Liver (tissue), 9 donors: ENCODE results near the gene PITPNB. TPM values are rescaled to one million over a fixed set of nuclear protein-coding genes. Genes with fewer than 3 reads are reported as not detected.
A peak's percentile ranks its signal among the peaks of the same experiment; 100 is the strongest.

Source experiments
- DNase-seq: peaks from one replicate; pipeline ENCODE4 v3.0.0-alpha.2; 2017; ENCODE audit warnings: low spot score
- H3K27ac ChIP-seq, 2 donors: one replicate each; pipeline ENCODE4 v1.7.0; 2013; ENCODE audit warnings: inconsistent platforms in 2 of 2, low read length in 2 of 2, control low read depth in 1 of 2, low read depth in 1 of 2, mild to moderate bottlenecking in 1 of 2
- H3K27me3 ChIP-seq, 4 donors: one replicate each; pipeline versions ENCODE4 v1.6.1 to v1.7.0; 2013; ENCODE audit warnings: low read length in 3 of 4, inconsistent platforms in 1 of 4, mild to moderate bottlenecking in 1 of 4, moderate library complexity in 1 of 4; ENCODE audit not compliant: control insufficient read depth in 4 of 4, insufficient read depth in 4 of 4
- H3K36me3 ChIP-seq, 4 donors: one replicate each; pipeline versions ENCODE4 v1.6.1 to v1.7.0; 2013; ENCODE audit warnings: low read length in 3 of 4, mild to moderate bottlenecking in 3 of 4, low read depth in 1 of 4, moderate library complexity in 1 of 4; ENCODE audit not compliant: control insufficient read depth in 4 of 4, insufficient read depth in 3 of 4
- H3K4me1 ChIP-seq, 4 donors: one replicate each; pipeline versions ENCODE4 v1.6.1 to v1.7.0; 2013; ENCODE audit warnings: low read length in 3 of 4, mild to moderate bottlenecking in 3 of 4, moderate library complexity in 1 of 4; ENCODE audit not compliant: control insufficient read depth in 4 of 4, insufficient read depth in 4 of 4
- H3K4me3 ChIP-seq, 3 donors: one replicate each; pipeline versions ENCODE4 v1.6.1 to v1.7.0; 2013; ENCODE audit warnings: low read length in 3 of 3, control low read depth in 1 of 3, low read depth in 1 of 3, mild to moderate bottlenecking in 1 of 3
- H3K9ac ChIP-seq, 2 donors: one replicate each; pipeline ENCODE4 v1.7.0; 2013; ENCODE audit warnings: low read length in 2 of 2, mild to moderate bottlenecking in 2 of 2, moderate library complexity in 2 of 2, control low read depth in 1 of 2, low read depth in 1 of 2
- H3K9me3 ChIP-seq, 4 donors: one replicate each; pipeline versions ENCODE4 v1.6.1 to v1.7.0; 2013; ENCODE audit warnings: low read length in 3 of 4; ENCODE audit not compliant: control insufficient read depth in 4 of 4
- EGR1 ChIP-seq, 2 donors: IDR thresholded peaks; 2 replicates each; pipeline ENCODE4 v1.6.1; 2016 to 2018; ENCODE audit warnings: antibody characterized with exemption in 2 of 2, low read depth in 2 of 2
- FOXA2 ChIP-seq: IDR thresholded peaks from 2 replicates; pipeline ENCODE4 v1.6.1; 2016; ENCODE audit warnings: antibody characterized with exemption
- GABPA ChIP-seq, 2 donors: IDR thresholded peaks in 1 of 2; conservative IDR thresholded peaks in 1 of 2; 2 replicates each; pipeline ENCODE4 v1.6.1; 2016; ENCODE audit warnings: antibody characterized with exemption in 2 of 2, mild to moderate bottlenecking in 1 of 2, moderate library complexity in 1 of 2
- HNF4A ChIP-seq, 2 donors: conservative IDR thresholded peaks; 2 replicates each; pipeline ENCODE4 v1.6.1; 2016; ENCODE audit warnings: antibody characterized with exemption in 2 of 2, mild to moderate bottlenecking in 2 of 2
- JUND ChIP-seq, 2 donors: IDR thresholded peaks; 2 replicates each; pipeline ENCODE4 v1.6.1; 2016; ENCODE audit warnings: antibody characterized with exemption in 2 of 2
- NR2F2 ChIP-seq: IDR thresholded peaks from 2 replicates; pipeline ENCODE4 v1.6.1; 2016; ENCODE audit warnings: antibody characterized with exemption
- RAD21 ChIP-seq, 2 donors: IDR thresholded peaks; 2 replicates each; pipeline ENCODE4 v1.6.1; 2016; ENCODE audit warnings: antibody characterized with exemption in 2 of 2, mild to moderate bottlenecking in 2 of 2
- SP1 ChIP-seq: IDR thresholded peaks from 2 replicates; pipeline ENCODE4 v1.6.1; 2018; ENCODE audit warnings: antibody characterized with exemption, mild to moderate bottlenecking
- TAF1 ChIP-seq: conservative IDR thresholded peaks from 2 replicates; pipeline ENCODE4 v1.6.1; 2016; ENCODE audit warnings: antibody characterized with exemption, mild to moderate bottlenecking
- YY1 ChIP-seq: IDR thresholded peaks from 2 replicates; pipeline ENCODE4 v1.6.1; 2016; ENCODE audit warnings: antibody characterized with exemption, mild to moderate bottlenecking
- ZBTB33 ChIP-seq: IDR thresholded peaks from 2 replicates; pipeline ENCODE4 v1.6.1; 2016; ENCODE audit warnings: antibody characterized with exemption
- WGBS: extraction: QIAGEN DNeasy Blood & Tissue Kit; methylation state at CpG from one replicate; pipeline ENCODE4 v1.1.7; 2013; 5-methylcytosine and 5-hydroxymethylcytosine counted together
- polyA plus RNA-seq, 2 donors: library from polyadenylated mRNA; stranded (reverse) in 1 of 2; unstranded in 1 of 2; fragments of 200-250 nt in 1 of 2; fragments of >200 nt in 1 of 2; fragmentation: Nextera tagmentation in 1 of 2; extraction: Ambion mirVana in 1 of 2; gene quantifications; one replicate each; pipeline versions ENCODE4 v1.2.1 to v1.2.3, GENCODE V29; 2013 to 2015
- total RNA-seq, 2 donors: library from RNA; depleted of rRNA; stranded (reverse); fragments of >200 nt; gene quantifications; one replicate each; pipeline ENCODE4 v1.2.3, GENCODE V29; 2014
- TF ChIP-seq, protein P1 (sequence below): IDR thresholded peaks from 2 replicates; pipeline ENCODE4 v1.6.1; 2016; ENCODE audit warnings: antibody characterized with exemption, mild to moderate bottlenecking
- TF ChIP-seq, protein P2 (sequence below): IDR thresholded peaks from 2 replicates; pipeline ENCODE4 v1.6.1; 2016; ENCODE audit warnings: antibody characterized with exemption
- TF ChIP-seq, protein P3 (sequence below): fragments of 150-350 bp; IDR thresholded peaks from 2 replicates; pipeline ENCODE4 v1.5.1; 2017; ENCODE audit warnings: improper control_type of control experiment, low read depth, low read length; ENCODE audit not compliant: missing input control
- donor health status: healthy.
- donor health status: healthy.
- donor health status: healthy.
- donor health status: healthy.
- donor health status: healthy.

PITPNB gene
- total and polyA plus RNA-seq, 4 donors = 18.4 to 57.4 (median 34.4) TPM

DNA sequence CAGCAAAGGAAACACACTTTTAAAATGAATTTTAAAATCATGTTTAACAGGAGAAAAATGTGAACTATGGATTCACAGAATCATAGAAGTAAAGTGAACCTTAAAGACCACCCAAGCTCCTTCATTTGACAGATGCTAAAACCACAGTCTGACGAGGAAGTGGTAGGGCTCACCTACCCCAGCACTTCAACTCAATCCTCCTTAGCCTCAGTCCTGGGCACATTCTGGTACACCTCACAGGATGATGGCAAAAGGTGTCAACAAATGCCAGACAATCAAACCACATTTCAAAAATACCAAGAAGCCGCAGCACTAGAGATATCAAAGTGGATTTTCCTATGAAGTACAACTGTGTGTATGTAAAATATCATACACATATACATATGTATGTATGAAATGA is 43.1 kb downstream of the PITPNB start:
- no peak for TF ChIP-seq ZBTB33
- Histone ChIP-seq H3K9me3 (no peaks in the 10 kb centered on the region), H3K4me1 (peaks cover 4 to 52% (median 41%) of the 10 kb centered on the region in 4 donors), H3K36me3 (peaks cover 0 to 5% (median 4%) of the 10 kb centered on the region in 4 donors), H3K9ac (no peak overlapping the region), H3K27me3 (no peaks in the 10 kb centered on the region), H3K4me3 (no peak overlapping the region), H3K27ac (no peak overlapping the region)
- 91% methylated on average over 2 of the region's 2 CpGs for WGBS
- no peak for DNase-seq

GRCh38 chr22:27874764-27875163 is 44.3 kb downstream of the PITPNB start:
- no peaks in the 10 kb centered on the region for H3K27me3 ChIP-seq
- H3K9ac ChIP-seq = no peak overlapping the region
- no peak for DNase-seq
- peaks cover 0 to 5% (median 4%) of the 10 kb centered on the region in 4 donors for H3K36me3 ChIP-seq
- H3K4me3 ChIP-seq = no peak overlapping the region
- no peaks in the 10 kb centered on the region for H3K9me3 ChIP-seq
- peak overlapping the region in 1 of 2 donors; percentile 13 for H3K27ac ChIP-seq
- TF ChIP-seq TAF1 = no peak
- TF ChIP-seq GABPA (IDR thresholded peaks at IDR 0.05 in 1 of 2, conservative IDR thresholded peaks at IDR 0.05 in 1 of 2) = no peak
- TF ChIP-seq NR2F2 = no peak
- TF ChIP-seq, protein P1, sequence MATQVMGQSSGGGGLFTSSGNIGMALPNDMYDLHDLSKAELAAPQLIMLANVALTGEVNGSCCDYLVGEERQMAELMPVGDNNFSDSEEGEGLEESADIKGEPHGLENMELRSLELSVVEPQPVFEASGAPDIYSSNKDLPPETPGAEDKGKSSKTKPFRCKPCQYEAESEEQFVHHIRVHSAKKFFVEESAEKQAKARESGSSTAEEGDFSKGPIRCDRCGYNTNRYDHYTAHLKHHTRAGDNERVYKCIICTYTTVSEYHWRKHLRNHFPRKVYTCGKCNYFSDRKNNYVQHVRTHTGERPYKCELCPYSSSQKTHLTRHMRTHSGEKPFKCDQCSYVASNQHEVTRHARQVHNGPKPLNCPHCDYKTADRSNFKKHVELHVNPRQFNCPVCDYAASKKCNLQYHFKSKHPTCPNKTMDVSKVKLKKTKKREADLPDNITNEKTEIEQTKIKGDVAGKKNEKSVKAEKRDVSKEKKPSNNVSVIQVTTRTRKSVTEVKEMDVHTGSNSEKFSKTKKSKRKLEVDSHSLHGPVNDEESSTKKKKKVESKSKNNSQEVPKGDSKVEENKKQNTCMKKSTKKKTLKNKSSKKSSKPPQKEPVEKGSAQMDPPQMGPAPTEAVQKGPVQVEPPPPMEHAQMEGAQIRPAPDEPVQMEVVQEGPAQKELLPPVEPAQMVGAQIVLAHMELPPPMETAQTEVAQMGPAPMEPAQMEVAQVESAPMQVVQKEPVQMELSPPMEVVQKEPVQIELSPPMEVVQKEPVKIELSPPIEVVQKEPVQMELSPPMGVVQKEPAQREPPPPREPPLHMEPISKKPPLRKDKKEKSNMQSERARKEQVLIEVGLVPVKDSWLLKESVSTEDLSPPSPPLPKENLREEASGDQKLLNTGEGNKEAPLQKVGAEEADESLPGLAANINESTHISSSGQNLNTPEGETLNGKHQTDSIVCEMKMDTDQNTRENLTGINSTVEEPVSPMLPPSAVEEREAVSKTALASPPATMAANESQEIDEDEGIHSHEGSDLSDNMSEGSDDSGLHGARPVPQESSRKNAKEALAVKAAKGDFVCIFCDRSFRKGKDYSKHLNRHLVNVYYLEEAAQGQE = no peak
- TF ChIP-seq JUND (IDR thresholded peaks at IDR 0.05) = no peak
- no peak for TF ChIP-seq ZBTB33
- TF ChIP-seq RAD21 (IDR thresholded peaks at IDR 0.05) = no peak
- no peak for TF ChIP-seq EGR1 (IDR thresholded peaks at IDR 0.05; ENCODE audit: low read depth in 2 of 2)
- TF ChIP-seq SP1 = no peak
- TF ChIP-seq FOXA2 = no peak
- no peak for TF ChIP-seq YY1
- TF ChIP-seq, protein P2, sequence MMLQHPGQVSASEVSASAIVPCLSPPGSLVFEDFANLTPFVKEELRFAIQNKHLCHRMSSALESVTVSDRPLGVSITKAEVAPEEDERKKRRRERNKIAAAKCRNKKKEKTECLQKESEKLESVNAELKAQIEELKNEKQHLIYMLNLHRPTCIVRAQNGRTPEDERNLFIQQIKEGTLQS = no peak
- TF ChIP-seq, protein P3, sequence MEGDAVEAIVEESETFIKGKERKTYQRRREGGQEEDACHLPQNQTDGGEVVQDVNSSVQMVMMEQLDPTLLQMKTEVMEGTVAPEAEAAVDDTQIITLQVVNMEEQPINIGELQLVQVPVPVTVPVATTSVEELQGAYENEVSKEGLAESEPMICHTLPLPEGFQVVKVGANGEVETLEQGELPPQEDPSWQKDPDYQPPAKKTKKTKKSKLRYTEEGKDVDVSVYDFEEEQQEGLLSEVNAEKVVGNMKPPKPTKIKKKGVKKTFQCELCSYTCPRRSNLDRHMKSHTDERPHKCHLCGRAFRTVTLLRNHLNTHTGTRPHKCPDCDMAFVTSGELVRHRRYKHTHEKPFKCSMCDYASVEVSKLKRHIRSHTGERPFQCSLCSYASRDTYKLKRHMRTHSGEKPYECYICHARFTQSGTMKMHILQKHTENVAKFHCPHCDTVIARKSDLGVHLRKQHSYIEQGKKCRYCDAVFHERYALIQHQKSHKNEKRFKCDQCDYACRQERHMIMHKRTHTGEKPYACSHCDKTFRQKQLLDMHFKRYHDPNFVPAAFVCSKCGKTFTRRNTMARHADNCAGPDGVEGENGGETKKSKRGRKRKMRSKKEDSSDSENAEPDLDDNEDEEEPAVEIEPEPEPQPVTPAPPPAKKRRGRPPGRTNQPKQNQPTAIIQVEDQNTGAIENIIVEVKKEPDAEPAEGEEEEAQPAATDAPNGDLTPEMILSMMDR = no peak
- TF ChIP-seq HNF4A (conservative IDR thresholded peaks at IDR 0.05) = no peak
- 61% methylated on average over 3 of the region's 3 CpGs for WGBS
- peaks cover 4 to 63% (median 46%) of the 10 kb centered on the region in 4 donors for H3K4me1 ChIP-seq
